GF-D8 (cell line): ENCODE data around the gene ACOX2.

ENCODE experiments used
- DNase-seq: peaks from one replicate; lab custom pipeline; 2025; lab: John Stamatoyannopoulos, UW

Gene ACOX2

DNA sequence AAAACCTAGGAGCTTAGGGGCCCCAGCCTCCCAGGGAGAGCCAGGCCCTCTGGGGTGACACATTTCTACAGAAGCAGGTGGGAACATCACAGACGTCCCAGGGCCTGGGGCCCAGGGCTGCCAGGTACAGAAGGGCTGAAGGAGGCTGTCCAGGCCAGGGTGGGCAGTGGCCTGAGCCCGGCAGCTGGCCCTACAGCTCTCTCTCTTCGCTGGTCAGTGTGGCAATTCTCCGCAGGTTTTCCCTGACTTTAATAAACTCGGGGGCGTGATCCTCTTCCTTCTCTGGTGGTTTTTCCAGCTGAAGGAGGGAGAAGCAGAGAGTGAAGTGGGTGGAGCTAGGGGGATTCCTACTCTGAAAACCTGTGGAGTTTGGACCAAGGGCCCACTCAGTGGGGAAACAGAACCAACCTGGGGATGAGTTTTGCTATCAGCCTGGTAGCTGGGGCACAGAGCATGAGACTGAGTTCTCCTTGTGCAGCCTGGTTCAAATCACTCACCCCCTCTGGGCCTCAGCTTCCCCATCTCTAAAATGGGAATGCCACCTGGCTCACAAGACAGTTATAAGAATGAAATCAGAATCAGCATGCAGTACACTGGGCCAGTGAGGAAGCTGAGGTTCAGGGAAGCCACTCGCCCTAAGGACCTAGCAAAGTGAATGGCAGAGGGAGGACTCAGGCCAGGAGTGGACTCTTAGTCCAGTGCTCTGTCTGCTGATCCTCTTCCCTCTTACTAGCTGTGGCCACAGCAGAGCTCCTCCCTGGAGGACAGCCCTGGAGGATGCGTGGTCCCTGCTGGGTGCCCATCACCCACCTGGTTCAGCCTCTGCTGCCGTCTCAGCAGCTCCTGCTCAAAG is 29.6 kb upstream of the ACOX2 start:
- no peak for DNase-seq

DNA sequence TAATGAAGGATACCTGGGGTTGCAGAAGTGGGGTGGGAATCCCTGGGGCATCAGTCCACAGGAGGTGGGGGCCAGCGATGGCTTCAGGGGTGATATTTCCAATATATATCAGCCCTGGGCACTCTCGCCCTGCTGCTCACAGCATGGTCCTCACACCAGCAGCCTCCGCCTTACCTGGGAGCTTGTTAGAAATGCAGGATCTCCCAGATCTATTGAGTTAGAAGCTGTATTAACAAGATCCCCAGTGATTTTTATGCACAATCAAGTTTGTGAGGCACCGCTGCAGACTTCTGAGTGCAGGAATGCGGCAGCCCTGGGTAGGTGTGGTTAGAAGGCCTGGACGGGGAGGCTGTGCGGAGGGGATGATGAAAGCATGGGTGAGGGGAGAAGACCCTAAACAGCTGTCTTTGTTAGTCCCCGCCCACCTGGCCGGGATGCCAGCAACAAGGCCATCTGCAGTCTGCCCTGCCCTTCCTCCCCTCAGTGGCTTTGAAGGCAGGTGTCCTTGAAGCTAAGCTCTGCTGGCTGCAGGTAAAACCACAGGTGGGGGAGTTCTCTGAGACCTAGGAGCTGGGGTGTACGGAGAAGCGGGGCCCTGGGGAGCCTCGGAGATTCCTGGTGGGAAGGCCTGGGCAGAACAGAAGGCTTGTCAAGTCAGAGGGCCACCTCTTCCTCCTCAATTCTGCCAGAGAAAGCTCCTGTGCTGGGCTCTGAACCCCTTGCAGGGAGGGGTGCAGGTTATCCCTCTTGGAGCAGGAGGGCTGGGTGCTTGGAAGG is 28.8 kb upstream of the ACOX2 start:
- DNase-seq, result no peak

- no peak for DNase-seq
These were observed 27.6 kb upstream of the ACOX2 start for GRCh38 chr3:58564456-58565160.

DNA sequence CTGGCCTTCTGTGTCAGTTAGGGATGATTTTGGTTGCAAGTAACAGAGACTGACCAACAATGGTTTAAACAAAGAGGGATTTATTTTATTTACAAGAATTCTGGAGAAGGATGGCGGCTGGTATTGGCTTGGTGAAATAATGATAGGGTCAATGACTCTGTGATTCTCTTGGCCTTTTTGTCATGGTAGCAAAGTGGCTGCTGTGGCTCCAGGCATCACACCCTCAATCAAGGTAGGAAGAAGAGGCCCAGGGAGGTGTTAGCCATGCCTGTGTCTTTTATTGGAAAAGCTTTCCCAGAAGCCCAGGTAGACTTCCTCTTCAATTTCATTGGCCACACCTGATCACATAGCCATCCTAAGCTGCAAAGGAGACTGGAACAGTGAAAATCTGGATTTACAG is 27.1 kb upstream of the ACOX2 start:
- DNase-seq, result no peak

DNA sequence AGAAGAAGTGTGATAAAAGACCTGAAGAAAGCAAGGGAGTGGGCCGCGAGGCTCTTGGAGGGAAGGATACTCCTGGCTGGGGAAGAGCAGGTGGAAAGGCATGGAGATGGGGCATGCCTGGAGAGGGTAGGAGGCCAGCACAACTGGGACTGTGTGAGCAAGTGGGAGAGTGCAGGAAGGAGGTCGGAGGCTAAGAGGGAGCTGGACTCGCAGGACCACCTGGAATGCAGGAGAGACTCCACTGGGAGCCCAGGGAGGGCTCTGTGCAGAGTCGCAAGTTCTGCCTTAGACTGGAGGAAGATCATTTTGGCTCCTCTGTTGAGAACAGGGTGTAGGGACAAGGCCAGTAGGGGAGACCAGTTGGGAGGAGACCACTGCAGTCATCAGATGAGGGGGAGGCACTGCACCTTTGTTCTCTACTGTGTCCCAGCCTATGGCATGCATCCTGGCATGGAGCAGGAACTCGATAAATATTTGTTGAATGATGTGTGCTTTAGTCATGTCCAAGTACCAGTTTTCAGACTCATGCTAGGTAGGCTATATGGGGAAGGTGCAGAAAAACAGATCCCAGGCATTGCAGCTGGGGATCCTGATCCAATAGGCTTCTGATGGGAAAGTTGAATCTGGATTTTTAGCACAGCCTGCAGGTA is 26.5 kb upstream of the ACOX2 start:
- DNase-seq, result no peak

GRCh38 chr3:58562498-58562897 is 25.5 kb upstream of the ACOX2 start:
- DNase-seq, result no peak

DNA sequence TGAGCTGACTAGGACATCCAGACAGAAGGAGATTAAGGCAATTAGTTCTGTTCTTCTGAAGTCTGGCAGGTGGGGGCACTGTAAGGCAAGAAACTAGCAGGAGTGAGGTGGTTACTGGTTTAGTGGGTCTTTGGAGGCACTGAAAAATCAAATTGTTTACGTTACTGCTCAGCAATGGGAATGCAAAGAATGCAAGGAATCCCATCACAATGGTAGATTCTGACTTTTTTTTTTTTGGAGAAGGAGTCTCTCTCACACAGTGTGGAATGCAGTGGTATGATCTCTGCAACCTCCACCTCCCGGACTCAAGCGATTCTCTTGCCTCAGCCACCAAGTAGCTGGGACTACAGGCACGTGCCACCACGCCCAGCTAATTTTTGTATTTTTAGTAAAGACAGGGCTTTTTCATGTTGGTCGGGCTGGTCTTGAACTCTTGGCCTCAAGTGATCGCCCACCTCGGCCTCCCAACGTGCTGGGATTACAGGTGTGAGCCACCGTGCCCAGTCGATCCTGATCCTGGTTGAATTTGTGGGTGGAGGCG is 23.9 kb upstream of the ACOX2 start:
- no peak for DNase-seq

DNA sequence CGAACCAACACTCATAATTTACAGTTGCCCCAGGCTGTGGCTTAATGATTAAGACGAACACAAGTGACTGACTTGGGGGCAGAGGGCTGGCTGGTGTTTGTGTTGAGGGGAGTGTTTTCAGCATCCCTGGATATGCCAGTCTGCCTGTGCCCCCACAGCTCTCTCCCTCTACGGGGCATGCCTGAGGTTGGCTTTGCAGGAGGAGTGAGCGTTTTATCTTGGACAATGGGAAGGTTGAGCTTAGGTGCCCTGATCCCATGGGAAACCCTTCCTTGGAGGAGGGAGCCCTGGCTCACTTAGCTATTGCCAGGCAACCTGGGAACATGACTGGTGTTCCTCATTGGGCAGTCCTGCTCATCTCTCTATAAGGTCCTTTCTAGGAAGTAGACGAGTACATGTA is 22.6 kb upstream of the ACOX2 start:
- DNase-seq, result no peak

GRCh38 chr3:58557491-58557890 is 20.5 kb upstream of the ACOX2 start:
- DNase-seq, result no peak

GRCh38 chr3:58556761-58557221 is 19.8 kb upstream of the ACOX2 start:
- no peak for DNase-seq

- DNase-seq, result no peak
These were observed 19.0 kb upstream of the ACOX2 start for GRCh38 chr3:58556001-58556400.

GRCh38 chr3:58555203-58555602 is 18.2 kb upstream of the ACOX2 start:
- DNase-seq, result no peak

DNA sequence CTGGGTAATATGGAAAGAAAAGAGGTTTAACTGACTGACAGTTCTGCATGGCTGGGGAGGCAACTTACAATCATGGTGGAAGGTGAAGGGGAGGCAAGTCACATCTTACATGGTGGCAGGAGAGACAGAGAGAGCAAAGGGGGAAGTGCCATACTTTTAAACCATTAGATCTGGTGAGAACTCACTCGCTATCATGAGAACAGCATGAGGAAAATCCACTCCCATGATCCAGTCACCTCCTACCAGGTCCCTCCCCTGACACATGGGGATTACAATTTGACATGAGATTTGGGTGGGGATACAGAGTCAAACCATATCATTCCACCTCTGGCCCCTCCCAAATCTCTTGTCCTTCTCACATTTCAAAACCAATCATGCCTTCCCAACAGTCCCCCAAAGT is 16.0 kb upstream of the ACOX2 start:
- no peak for DNase-seq

GRCh38 chr3:58551636-58552180 is 14.7 kb upstream of the ACOX2 start:
- DNase-seq, result no peak

DNA sequence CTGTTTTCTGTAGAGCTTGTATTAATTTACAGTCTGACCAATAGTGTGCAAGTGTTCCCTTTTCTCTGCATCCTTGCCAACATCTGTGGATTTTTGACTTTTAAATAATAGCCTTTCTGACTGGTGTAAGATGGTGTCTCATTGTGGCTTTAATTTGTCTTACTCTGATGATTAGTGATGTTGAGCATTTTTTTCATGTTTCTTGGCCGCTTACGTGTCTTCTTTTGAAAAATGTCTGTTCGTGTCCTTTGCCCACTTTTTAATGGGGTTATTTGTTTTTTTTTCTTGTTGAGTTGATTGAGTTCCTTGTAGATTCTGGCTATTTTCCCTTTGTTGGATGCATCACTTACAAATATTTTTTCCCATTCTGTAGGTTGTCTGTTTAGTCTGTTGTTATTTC is 7.6 kb upstream of the ACOX2 start:
- no peak for DNase-seq

- DNase-seq, result no peak
These were observed 3.3 kb upstream of the ACOX2 start for GRCh38 chr3:58540176-58540858.

DNA sequence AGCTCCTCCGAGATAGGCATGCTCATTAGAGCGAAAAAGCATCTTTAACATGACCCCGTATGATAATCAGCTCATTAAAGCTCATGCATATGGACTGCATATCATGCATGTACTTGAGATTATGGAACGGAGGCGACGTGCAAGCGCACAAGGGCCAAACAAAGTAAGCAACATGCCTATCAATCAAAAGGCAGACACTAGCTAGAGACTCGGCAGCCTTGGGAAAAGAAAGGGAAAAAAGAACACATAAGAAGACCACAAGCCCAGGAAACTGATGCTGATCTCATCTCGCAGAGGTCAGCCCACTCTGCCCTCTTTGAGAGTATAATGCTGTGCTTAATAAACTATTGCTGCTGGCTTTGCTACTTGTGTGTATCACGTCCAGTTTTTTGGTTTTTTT is 2.6 kb upstream of the ACOX2 start:
- no peak for DNase-seq

GRCh38 chr3:58537412-58538301 is 667 bp upstream of the ACOX2 start:
- DNase-seq, result no peak

DNA sequence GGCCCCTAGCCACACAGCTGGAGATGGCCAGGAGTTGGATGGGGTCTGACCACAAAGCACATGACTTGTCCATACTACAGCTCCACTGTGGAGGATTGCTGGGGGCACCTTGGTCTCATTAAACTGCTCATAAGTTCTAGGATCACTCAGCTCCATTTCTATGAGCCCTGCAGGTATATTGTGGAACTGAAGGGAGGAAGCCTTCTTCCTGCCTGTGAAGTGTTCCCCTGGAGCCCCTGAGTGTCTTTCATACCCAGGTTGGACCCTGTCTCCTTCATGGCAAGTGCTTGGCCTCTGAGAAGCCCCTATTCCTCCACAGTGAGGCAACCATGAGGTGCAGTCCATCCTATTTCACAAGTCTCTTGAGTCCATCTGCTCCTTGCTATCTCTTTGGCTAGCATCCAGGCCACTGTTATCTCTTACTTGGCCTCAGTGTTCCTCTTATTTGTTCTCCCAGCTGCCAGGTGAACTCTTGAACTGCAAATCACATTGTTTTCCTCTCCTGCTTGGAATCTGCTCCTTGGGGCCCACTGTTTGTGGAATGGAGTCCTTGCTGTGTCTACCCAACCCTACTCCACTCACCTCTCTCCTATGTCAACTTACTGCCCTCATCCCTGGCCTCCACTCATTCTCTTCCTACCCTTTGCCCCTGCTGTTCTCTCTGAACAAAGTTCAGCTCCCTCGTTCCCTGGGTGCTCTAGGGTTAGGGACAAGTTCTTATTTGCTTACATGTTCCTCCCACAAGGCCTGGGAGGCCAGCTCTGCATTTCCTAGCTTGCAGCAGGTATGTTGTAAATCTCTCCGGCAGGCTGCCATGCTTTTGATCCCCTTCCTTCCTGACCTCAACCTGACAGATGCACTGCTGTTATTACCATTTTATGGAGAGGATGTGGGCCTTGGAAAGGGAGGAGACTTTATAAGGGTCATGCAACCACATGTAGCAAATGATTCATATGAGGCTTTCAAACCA is 1.2 kb downstream of the ACOX2 start:
- DNase-seq, result peak; percentile 17
